CD1c-positive myeloid dendritic cell (primary cell): ENCODE results near the gene ACSF3.
"Not testable (repeated sequence)": the region's sequence is repeated elsewhere in the genome, so short reads cannot be mapped to it uniquely, and the experiment has no call there.

Experiments used
- DNase-seq: peaks from one replicate; pipeline ENCODE4 v3.0.0-alpha.2; 2016; ENCODE audit errors: extremely low spot score

ACSF3 gene

DNA sequence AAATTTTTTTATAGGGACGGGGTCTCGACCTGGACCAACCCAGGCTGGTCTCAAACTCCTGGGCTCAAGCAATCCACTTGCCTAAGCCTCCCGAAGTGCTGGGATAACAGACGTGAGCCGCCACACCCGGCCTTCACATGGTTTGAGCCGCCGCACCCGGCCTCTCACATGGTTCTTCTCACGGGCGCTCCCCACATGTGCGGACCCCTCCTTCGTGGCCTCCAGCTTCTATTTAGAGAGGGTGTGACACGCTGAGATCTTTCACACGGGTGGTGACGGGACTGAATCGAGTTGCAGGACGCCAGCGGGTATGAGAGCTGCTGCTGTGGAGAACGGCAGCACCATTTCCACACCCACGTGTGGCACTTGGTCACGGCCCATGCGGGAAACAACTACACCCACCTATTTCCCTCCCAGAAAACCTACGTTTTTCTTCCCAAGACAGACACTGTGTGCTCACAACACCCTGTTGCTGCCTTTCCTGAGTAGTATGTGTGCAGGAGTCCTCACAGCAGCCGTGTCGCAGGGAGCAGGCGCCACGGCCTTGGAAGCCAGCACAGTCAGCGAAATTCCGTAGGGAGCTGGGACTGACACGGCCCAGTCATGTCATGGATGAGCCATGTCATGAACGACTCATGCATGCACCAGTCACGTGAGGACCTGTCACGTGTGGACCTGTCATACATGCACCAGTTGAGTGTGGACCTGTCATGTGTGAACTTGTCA is 20.1 kb upstream of the ACSF3 start:
- no peak for DNase-seq

DNA sequence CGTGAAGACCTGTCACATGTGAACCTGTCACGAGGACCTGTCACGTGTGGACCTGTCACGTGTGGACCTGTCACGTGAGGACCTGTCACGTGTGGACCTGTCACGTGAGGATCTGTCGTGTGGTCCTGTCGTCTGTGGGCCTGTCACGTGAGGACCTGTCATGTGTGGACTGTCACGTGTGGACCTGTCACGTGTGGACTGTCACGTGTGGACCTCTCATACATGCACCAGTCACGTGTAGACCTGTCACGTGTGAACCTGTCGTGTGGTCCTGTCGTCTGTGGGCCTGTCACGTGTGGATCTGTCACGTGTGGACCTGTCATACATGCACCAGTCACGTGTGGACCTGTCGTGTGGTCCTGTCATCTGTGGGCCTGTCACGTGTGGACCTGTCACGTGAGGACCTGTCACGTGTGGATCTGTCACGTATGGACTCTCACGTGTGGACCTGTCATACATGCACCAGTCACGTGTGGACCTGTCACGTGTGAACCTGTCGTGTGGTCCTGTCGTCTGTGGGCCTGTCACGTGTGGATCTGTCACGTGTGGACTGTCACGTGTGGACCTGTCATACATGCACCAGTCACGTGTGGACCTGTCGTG is 19.5 kb upstream of the ACSF3 start:
- DNase-seq, result not testable (repeated sequence)

DNA sequence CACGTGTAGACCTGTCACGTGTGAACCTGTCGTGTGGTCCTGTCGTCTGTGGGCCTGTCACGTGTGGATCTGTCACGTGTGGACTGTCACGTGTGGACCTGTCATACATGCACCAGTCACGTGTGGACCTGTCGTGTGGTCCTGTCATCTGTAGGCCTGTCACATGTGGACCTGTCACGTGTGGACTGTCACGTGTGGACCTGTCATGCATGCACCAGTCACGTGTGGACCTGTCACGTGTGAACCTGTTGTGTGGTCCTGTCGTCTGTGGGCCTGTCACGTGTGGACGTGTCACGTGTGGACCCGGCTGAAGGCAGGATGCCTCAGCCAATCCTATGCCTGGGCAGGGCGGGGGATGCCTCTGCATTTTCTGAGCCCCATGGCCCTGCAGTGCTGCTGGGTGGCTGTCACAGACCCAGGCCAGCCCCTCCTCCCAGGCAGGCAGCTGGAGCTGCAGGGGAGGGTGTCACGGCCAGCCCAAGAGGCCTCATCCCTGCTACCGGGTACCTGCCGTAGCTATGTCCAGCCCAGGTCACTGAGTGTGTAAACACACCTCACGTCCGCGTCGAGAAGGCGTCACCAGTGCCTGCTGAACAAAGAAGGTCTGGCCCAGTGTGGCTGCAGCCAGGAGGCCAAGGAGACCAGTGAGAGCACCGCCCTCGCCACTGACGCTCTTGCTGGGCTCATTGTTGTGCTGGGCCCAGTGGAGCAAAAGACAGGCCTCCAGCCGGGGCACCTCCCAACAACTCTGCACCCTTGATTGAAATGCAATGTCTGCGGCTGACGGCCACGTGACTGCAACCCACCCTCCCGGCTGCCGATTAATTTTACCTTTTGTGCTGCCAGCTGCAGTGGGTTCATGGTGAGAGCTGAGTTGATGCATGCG is 18.6 kb upstream of the ACSF3 start:
- no peak for DNase-seq

- DNase-seq, result no peak
These were observed 17.5 kb upstream of the ACSF3 start for GRCh38 chr16:89076159-89076558.

DNA sequence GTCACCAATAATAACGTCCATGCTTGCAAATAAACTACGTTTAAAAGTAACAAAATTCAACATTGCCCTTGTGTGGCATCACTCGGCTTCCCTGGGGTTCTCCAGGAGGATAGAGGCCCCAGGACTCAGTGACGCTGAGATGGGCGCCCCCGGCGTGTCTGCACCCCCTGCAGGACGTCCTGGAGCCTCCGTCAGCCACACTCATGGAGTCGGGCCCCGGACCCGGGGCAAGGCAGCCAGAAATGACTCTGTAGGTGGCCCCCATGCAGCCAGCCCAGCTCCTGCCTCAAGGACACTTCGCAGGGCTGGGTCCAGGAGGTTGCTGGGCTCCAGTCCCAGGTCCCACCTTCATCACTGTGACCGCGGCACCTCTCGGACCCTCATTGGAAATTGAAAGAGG is 16.6 kb upstream of the ACSF3 start:
- no peak for DNase-seq

DNA sequence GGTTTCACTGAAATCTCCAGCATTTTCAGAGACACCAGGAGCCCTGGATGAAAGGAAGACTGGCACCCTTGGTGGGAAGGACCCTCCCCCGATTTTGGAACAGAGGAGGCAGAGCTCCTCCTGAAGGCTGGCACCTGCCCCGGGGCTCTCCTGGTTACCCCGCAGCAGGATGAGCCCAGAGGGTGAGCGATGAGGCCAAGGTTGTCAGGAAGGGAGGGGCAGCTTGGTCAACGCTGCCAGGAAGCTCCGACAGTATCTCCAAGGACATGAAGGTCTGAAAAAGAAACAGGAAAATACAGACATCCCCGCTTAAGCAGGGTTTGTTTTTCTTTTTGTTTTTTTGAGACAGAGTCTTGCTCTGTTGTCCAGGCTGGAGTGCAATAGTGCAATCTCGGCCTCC is 15.5 kb upstream of the ACSF3 start:
- DNase-seq, result no peak

DNA sequence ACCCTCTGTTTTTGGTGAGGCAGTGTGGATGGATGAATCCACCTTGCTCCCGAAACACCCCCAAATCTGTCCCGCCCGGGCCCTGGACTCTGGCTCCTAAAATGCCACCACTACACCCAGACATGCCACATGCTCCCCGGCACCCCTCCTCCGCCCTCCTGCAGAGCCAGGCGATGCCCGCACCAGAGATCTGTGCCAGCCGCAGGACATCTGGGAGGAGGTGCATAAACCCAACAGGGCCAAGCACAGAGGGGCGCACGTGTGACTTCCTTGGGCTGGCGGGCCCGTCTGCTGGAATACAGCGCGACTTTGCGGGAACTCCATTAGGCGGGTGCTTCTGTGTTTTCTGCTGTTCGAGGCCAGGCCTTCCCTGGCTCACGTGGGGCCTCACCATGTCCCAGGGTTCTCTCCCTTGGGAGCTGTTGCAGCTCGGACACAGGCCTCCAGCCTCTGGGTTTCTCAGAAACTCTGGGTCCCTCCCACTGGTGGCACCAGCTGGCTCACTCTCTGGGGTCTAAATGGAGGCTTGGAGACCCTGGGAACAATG is 14.1 kb upstream of the ACSF3 start:
- DNase-seq, result no peak

DNA sequence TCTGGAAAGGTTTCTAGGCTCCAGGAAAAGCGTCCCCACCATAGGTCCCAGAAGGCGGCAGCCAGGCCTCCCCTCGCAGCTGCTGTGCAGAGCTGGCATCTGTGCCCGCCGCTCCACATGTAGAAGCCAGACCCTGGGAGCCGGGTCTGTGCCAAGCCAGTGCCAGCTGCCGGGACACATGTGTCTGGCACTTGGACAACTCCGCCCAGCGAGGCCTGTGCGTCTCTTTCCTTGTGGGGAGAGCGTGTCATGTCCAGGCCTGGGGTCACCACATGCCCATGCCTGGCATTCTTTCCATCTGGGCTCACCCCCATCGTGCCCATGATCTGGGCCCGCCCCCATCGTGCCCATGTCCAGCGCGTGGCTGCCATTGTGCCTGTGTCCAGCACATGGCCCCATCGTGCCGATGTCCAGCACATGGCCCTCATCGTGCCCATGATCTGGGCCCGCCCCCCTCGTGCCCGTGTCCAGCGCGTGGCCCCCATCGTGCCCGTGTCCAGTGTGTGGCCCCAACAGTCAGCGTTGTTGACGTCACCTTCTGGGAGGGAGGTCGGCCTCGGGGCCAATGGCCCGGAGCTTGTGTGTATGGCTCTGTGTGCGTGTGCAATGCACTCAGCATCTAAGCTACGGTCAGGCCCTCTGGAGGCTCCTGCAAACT is 13.3 kb upstream of the ACSF3 start:
- DNase-seq, result no peak

GRCh38 chr16:89081556-89081955 is 12.1 kb upstream of the ACSF3 start:
- no peak for DNase-seq

- no peak for DNase-seq
These were observed 9.2 kb upstream of the ACSF3 start for GRCh38 chr16:89084411-89084810.

- DNase-seq, result no peak
These were observed 8.6 kb upstream of the ACSF3 start for GRCh38 chr16:89084814-89085612.

- DNase-seq, result no peak
These were observed 7.9 kb upstream of the ACSF3 start for GRCh38 chr16:89085755-89086154.

- DNase-seq, result no peak
These were observed 5.6 kb upstream of the ACSF3 start for GRCh38 chr16:89087922-89088497.

GRCh38 chr16:89089120-89089519 is 4.5 kb upstream of the ACSF3 start:
- DNase-seq, result no peak

DNA sequence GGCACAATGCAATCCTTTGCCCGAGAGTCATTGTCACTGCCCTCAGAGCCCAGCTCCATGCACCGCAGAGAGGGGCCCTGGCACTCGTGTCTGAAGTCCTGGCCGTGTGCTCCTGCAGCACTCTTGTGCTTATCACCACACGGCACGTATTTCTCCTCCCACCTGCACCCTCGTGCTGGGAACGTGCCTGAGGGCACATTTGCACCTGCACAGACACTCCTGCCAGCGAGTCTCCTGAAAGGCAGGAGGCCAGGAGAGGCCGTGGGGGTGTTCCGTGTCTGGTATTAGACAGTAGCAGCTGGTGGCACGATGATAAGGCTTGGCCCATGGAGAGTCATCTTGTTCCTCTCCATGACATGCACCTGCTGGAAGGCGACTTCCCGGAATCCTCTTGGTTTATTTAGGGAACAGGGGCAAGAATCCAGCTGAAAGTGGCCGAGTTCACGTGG is 3.4 kb upstream of the ACSF3 start:
- DNase-seq, result no peak

GRCh38 chr16:89090669-89091426 is 2.8 kb upstream of the ACSF3 start:
- DNase-seq, result no peak

GRCh38 chr16:89092013-89092412 is 1.6 kb upstream of the ACSF3 start:
- DNase-seq, result no peak

DNA sequence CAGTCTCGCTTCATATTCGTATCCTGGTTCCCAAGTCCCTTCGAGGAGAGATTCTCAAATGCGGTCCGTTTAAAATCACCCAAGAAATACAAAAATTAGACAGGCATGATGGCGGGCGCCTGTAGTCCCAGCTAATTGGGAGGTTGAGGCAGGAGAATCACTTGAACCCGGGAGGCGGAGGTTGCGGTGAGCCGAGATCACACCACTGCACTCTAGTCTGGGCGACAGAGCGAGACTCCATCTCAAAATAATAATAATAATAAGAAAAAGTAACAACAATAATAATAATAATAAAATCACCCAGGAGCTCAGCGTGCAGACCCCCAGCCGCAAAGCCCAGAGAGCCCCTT is 425 bp upstream of the ACSF3 start:
- DNase-seq, result not testable (repeated sequence)

DNA sequence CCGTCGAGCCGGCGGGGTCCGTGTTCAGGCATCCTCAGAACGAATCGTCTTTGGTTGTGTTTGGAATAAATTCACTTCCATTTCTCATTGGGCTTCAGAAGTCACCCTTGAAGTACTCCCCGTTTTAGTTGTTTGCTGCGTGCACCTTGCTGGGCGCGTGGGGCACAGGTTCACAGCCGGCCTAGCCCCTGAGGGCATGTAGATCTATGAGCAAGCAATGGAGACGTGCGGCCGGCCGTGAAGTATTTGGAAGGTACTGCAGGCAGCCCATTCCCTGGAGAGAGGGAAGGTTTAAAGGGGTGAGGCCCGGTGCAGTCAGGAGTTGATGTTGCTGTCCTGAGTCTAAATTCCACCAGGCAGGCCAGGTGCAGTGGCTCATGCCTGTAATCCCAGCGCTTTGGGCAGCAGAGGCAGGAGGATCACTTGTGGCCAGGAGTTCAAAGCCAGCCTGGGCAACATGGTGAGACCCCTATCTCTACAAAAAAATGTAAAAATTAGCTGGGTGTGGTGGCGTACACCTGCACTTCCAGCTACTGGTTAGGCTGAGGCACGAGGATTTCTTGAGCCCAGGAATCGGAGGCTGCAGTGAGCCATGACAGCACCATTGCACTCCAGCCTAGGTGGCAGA is 714 bp downstream of the ACSF3 start:
- DNase-seq, result no peak

DNA sequence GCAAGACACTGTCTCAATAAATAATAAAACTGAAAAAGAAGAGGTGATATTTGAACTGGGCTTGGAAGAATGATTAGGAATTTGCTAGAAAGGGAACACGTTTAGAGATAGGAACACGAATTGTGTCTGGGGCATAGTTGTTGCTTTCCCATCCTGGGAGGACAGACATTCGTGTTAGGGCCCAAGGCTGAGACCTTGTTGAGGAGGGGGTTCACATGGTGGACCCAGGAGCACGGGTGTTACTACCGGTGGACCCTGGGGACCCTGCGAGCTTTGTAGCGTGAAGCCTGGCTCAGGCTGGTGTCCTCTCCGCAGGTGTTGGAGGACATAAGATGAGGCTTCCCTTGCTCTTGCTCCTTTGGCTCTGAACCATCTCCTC is 1.2 kb downstream of the ACSF3 start:
- no peak for DNase-seq
